ENCODE data around the gene UBL4A. TPM values are rescaled to one million over a fixed set of nuclear protein-coding genes. Genes with fewer than 3 reads are reported as not detected.

The UBL4A gene
- total and polyA plus RNA-seq, 2 donors (not counting 3 experiments of a cell fraction or from before 2014, with no cell fraction given), result 25.3 to 31.4 TPM

- TF ChIP-seq EZH2 (IDR thresholded peaks at IDR 0.05; ENCODE audit: borderline replicate concordance, low read depth, low read length, severe bottlenecking) (no peak), FOS (IDR thresholded peaks at IDR 0.05; ENCODE audit: borderline replicate concordance, insufficient read depth, low read length) (no peak), MAX (IDR thresholded peaks at IDR 0.05; ENCODE audit: insufficient read depth, insufficient read length) (no peak), CTCF (IDR thresholded peaks at IDR 0.05; ENCODE audit: extremely low read depth in 1 of 2, insufficient read depth in 1 of 2, low read depth in 1 of 2, low read length in 2 of 2) (no peak), POLR2A (IDR thresholded peaks at IDR 0.05; ENCODE audit: low read depth, low read length) (no peak), MYC (IDR thresholded peaks at IDR 0.05; ENCODE audit: low read depth, low read length) (no peak), POLR2AphosphoS5 (IDR thresholded peaks at IDR 0.05; ENCODE audit: insufficient read depth, low read depth, low read length) (no peak), JUN (IDR thresholded peaks at IDR 0.05; ENCODE audit: borderline replicate concordance, insufficient read depth, insufficient read length, low read depth) (no peak), GATA2 (IDR thresholded peaks at IDR 0.05; ENCODE audit: insufficient read depth, insufficient read length, low read depth, low read length) (no peak)
- no peak for FAIRE-seq
- H2AFZ ChIP-seq (ENCODE audit: low read depth, low read length), result no peak overlapping the region
Observed at GRCh38 chrX:154472685-154473632, 13.5 kb downstream of the UBL4A start.

More at GRCh38 chrX:154472685-154473632, 13.5 kb downstream of the UBL4A start:
- H3K9me3 ChIP-seq (replicated peaks; ENCODE audit: control insufficient read depth, insufficient read depth, low read length), result no peaks in the 10 kb centered on the region
- no peaks in the 10 kb centered on the region for H3K27me3 ChIP-seq (ENCODE audit: control insufficient read depth in 2 of 2, insufficient read depth in 2 of 2, low read length in 2 of 2)
- peaks cover 0 to 22% of the 10 kb centered on the region in 2 experiments for H3K36me3 ChIP-seq (ENCODE audit: control insufficient read depth in 2 of 2, extremely low read depth in 1 of 2, insufficient read depth in 2 of 2, low read length in 2 of 2)
- H3K4me3 ChIP-seq (replicated peaks in 1 of 3; ENCODE audit: insufficient read depth in 1 of 3, low read depth in 1 of 3, low read length in 3 of 3), result no peak overlapping the region
- no peak overlapping the region for H3K4me2 ChIP-seq (ENCODE audit: insufficient read depth, low read length)
- H3K79me2 ChIP-seq (ENCODE audit: control insufficient read depth, insufficient read depth, low read length), result no peaks in the 10 kb centered on the region
- intact Hi-C loops (cut with micrococcal nuclease), result no loop called here
- H3K4me1 ChIP-seq (ENCODE audit: control insufficient read depth, extremely low read depth, insufficient read depth, low read length), result peaks cover under 1% of the 10 kb centered on the region
- no peak overlapping the region for H3K27ac ChIP-seq (ENCODE audit: insufficient read depth, low read depth, low read length)
- BruUV-seq (replicated peaks), result TSS peak; percentile 38
- CTCF ChIA-PET, result interaction anchor here (0.9 to 1.6 kb wide), 2 partner anchors 9 to 14 kb away, joined by 3 read pairs; no protein-coding TSS in a partner anchor
- dilution Hi-C loops (cut with MboI; ENCODE audit: extremely low pct_ligation_motif_present, low sequenced_read_pairs), result no loop called here
- POLR2A ChIA-PET, result no interaction called here
- H4K20me1 ChIP-seq (replicated peaks; ENCODE audit: control insufficient read depth, extremely low read depth, insufficient read depth, low read length), result no peaks in the 10 kb centered on the region
- H3K9me1 ChIP-seq (replicated peaks; ENCODE audit: control insufficient read depth, extremely low read depth, insufficient read depth, low read length), result no peaks in the 10 kb centered on the region
- no peak overlapping the region for H3K9ac ChIP-seq (replicated peaks; ENCODE audit: extremely low read depth, insufficient read depth, low read length)
- DNase-seq (ENCODE audit: low read depth, low spot score), result no peak
